Measurements from ENCODE around the gene PARP4. TPM values are rescaled to one million over a fixed set of nuclear protein-coding genes. Genes with fewer than 3 reads are reported as not detected.

Gene PARP4
- 35.9 to 45.8 TPM (median 40.2 TPM) in 5 replicates for total RNA-seq (2022; extraction: Qiagen RNA extraction; ENCODE audit: low read depth)

GRCh38 chr13:24512197-24512907 lies at the start of gene PARP4:
PARP4 (minus strand) TSS chr13:24512778; CDS start chr13:24503776, 9,002 bp downstream.

Other genes starting within 250 kb of the PARP4 start
- gene C1QTNF9, start 203.2 kb downstream of the PARP4 start, total RNA-seq (2022; extraction: Qiagen RNA extraction; ENCODE audit: low read depth) = not detected in 5 replicates
- 0.06 TPM in 1 of 5 replicates, not detected in the others for gene ATP12A, start 167.6 kb upstream of the PARP4 start, total RNA-seq (2022; extraction: Qiagen RNA extraction; ENCODE audit: low read depth)

All from A549 treated with ZK216348 at 1 μM for 4 hours (cell line).